Sigmoid colon (tissue), 7 donors: ENCODE data around the gene APOBEC2. TPM values are rescaled to one million over a fixed set of nuclear protein-coding genes. Genes with fewer than 3 reads are reported as not detected.

Experiments
- DNase-seq: peaks from one replicate; pipeline ENCODE4 v3.0.0-alpha.2; 2019
- H3K27ac ChIP-seq, 4 donors: fragments of 200-600 bp; sonication (generic); one replicate each; pipeline ENCODE4 v1.5.1; 2016 to 2019; ENCODE audit warnings: mild to moderate bottlenecking in 1 of 4
- H3K27me3 ChIP-seq, 3 donors: fragments of 200-600 bp; sonication (generic); one replicate each; pipeline ENCODE4 v1.5.1; 2019; ENCODE audit warnings: mild to moderate bottlenecking in 1 of 3
- H3K36me3 ChIP-seq, 4 donors: fragments of 200-600 bp; sonication (generic); one replicate each; pipeline ENCODE4 v1.5.1; 2016 to 2019
- H3K4me1 ChIP-seq, 4 donors: fragments of 200-600 bp; sonication (generic); one replicate each; pipeline ENCODE4 v1.5.1; 2017 to 2019
- H3K4me3 ChIP-seq, 4 donors: fragments of 200-600 bp; sonication (generic); one replicate each; pipeline ENCODE4 v1.5.1; 2017 to 2019; ENCODE audit warnings: mild to moderate bottlenecking in 2 of 4, moderate library complexity in 1 of 4
- H3K9me3 ChIP-seq, 4 donors: fragments of 200-600 bp in 3 of 4; sonication (generic) in 3 of 4; one replicate each; pipeline versions ENCODE4 v1.5.1 to v1.6.1; 2013 to 2019
- EP300 ChIP-seq, 4 donors: sonication (generic); formaldehyde crosslinking; IDR thresholded peaks; one replicate each; pipeline ENCODE4 v1.6.1; 2017; ENCODE audit warnings: antibody characterized with exemption in 4 of 4
- POLR2A ChIP-seq, 2 donors: fragments of 450-650 bp; IDR thresholded peaks; one replicate each; pipeline ENCODE4 v1.6.1; 2016; ENCODE audit warnings: antibody characterized with exemption in 2 of 2, mild to moderate bottlenecking in 2 of 2, moderate library complexity in 2 of 2
- POLR2AphosphoS5 ChIP-seq, 4 donors: sonication (generic); formaldehyde crosslinking; IDR thresholded peaks; one replicate each; pipeline ENCODE4 v1.6.1; 2017; ENCODE audit warnings: antibody characterized with exemption in 4 of 4
- WGBS, 2 donors: extraction: QIAGEN DNeasy Blood & Tissue Kit; methylation state at CpG; one replicate each; pipeline ENCODE4 v1.1.7; 2013; 5-methylcytosine and 5-hydroxymethylcytosine counted together
- intact Hi-C: fragments of 100-400 bp; cut with DNase I; formaldehyde crosslinking; loops from one replicate; pipeline ENCODE4 v1.15.1; 2023
- polyA plus RNA-seq, 3 donors: library from polyadenylated mRNA; stranded (reverse); fragments of 200-250 nt; gene quantifications; one replicate each; pipeline ENCODE4 v1.2.3, GENCODE V29; 2013
- total RNA-seq, 4 donors: library from RNA; depleted of rRNA; stranded (reverse); fragments of >200 nt; gene quantifications; one replicate each; pipeline ENCODE4 v1.1.0, GENCODE V29; 2016
- TF ChIP-seq, protein P1 (sequence below), 4 experiments: fragments of 450-650 bp in 3 of 4; fragments of 200-600 bp in 1 of 4; IDR thresholded peaks; one replicate each; pipeline ENCODE4 v1.5.1; 2016 to 2019; ENCODE audit warnings: antibody characterized with exemption in 4 of 4, mild to moderate bottlenecking in 3 of 4, moderate library complexity in 2 of 4
- donor health status: healthy with polysubstance abuse.
- donor health status: Bipolar disorder and iron deficiency.
- donor health status: healthy.

APOBEC2 gene
- total and polyA plus RNA-seq, 7 donors: 0.20 to 1.1 (median 0.68) TPM; not detected in 2

DNA sequence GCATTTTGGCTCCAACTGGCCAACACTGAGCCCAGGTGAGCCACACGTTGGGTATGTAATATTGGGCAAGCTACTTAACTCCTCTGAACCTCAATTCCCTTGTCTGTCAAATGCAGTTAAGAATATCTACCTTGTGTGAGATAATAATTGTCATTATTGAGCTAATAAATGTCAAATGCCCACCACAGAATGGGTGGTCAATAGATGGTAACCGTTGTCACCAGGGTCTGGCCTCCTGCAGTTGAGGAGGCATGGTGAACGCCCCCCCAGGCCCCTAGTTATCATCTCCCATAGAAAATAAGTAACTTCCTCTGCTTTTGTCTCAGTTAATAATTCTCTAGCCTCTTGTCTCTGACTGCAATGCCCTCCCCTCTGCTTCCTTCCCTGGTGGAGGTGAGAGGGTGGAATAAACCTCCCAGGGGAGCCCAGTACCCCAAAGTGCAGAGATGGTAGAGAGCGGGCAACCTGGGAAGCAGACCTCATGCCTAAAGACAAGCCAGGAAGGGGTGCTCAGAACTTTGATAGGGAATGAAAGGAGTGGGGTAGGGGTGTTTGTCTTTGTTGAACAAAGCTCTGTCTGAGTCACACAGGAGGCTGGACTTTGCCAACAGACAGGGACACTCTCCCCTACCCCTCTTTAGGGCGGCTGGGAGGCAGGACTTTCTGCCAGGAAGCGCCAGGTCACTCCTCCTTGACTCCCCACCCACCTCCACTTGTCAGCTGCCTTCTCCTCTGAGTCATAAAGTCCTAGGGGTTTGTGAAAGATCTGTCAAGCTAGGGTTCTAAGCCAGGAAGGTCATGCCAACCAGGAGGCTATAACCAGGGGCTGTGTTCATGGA lies 12.7 kb upstream of the APOBEC2 start:
- Histone ChIP-seq H3K4me1 (no peaks in the 10 kb centered on the region), H3K9me3 (no peaks in the 10 kb centered on the region), H3K27me3 (no peaks in the 10 kb centered on the region), H3K4me3 (no peak overlapping the region), H3K27ac (no peak overlapping the region), H3K36me3 (no peaks in the 10 kb centered on the region)
- intact Hi-C loops: no loop called here
- no peak for DNase-seq
- TF ChIP-seq EP300 (IDR thresholded peaks at IDR 0.05) (no peak), POLR2A (IDR thresholded peaks at IDR 0.05) (no peak), POLR2AphosphoS5 (IDR thresholded peaks at IDR 0.05) (no peak)
- TF ChIP-seq, protein P1, sequence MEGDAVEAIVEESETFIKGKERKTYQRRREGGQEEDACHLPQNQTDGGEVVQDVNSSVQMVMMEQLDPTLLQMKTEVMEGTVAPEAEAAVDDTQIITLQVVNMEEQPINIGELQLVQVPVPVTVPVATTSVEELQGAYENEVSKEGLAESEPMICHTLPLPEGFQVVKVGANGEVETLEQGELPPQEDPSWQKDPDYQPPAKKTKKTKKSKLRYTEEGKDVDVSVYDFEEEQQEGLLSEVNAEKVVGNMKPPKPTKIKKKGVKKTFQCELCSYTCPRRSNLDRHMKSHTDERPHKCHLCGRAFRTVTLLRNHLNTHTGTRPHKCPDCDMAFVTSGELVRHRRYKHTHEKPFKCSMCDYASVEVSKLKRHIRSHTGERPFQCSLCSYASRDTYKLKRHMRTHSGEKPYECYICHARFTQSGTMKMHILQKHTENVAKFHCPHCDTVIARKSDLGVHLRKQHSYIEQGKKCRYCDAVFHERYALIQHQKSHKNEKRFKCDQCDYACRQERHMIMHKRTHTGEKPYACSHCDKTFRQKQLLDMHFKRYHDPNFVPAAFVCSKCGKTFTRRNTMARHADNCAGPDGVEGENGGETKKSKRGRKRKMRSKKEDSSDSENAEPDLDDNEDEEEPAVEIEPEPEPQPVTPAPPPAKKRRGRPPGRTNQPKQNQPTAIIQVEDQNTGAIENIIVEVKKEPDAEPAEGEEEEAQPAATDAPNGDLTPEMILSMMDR (IDR thresholded peaks at IDR 0.05): no peak
- 25 to 63% methylated on average over 6 of the region's 6 CpGs for WGBS, 2 donors

- DNase-seq: no peak
- Histone ChIP-seq H3K27me3 (no peaks in the 10 kb centered on the region), H3K36me3 (no peaks in the 10 kb centered on the region), H3K4me3 (no peak overlapping the region), H3K4me1 (no peaks in the 10 kb centered on the region), H3K27ac (no peak overlapping the region), H3K9me3 (no peaks in the 10 kb centered on the region)
- WGBS, 2 donors: 27 to 74% methylated on average over 1 of the region's 1 CpG
- TF ChIP-seq POLR2AphosphoS5 (IDR thresholded peaks at IDR 0.05) (no peak), EP300 (IDR thresholded peaks at IDR 0.05) (no peak)
- TF ChIP-seq, protein P1 (IDR thresholded peaks at IDR 0.05): no peak
- intact Hi-C loops: no loop called here
Observed at GRCh38 chr6:41040940-41041536, 12.0 kb upstream of the APOBEC2 start.

- WGBS, 2 donors: 92 to 96% methylated on average over 10 of the region's 10 CpGs
- intact Hi-C loops: no loop called here
- no peak within 1 kb of the TSS for H3K27ac ChIP-seq
Observed at GRCh38 chr6:41042226-41043055, 10.6 kb upstream of the APOBEC2 start, which contains the start of gene TSPO2. Gene TSPO2 (plus strand): TSS chr6:41042467. CDS start chr6:41042986, 519 bp downstream.

DNA sequence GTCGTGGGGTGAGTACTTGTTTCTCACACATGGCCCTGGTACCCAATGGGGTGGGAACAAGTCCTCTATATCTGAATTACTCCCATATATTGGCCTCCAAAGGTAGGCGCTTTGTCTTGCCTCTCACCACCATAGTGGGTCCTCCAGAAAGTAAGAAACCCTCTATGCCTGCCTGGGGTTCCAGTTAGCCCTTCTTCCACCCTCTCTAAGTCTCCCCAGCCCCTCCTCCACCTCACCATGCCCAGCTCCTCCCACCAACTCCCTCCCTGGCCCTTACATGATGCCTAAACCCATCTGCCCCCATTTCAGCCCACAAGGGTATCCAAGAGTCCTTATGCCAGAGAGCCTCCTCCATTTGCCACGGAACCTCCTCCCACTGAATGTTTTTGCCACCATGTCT lies 9.9 kb upstream of the APOBEC2 start:
- intact Hi-C loops: no loop called here
- H3K27me3 ChIP-seq: no peaks in the 10 kb centered on the region
- 94 to 96% methylated on average over 3 of the region's 3 CpGs for whole genome bisulfite sequencing, 2 donors
- H3K36me3 ChIP-seq: no peaks in the 10 kb centered on the region
- no peak overlapping the region for H3K27ac ChIP-seq
- no peak for TF ChIP-seq POLR2AphosphoS5 (IDR thresholded peaks at IDR 0.05)
- TF ChIP-seq, protein P1 (IDR thresholded peaks at IDR 0.05): no peak
- H3K4me3 ChIP-seq: no peak overlapping the region
- DNase-seq: no peak
- no peaks in the 10 kb centered on the region for H3K9me3 ChIP-seq
- no peaks in the 10 kb centered on the region for H3K4me1 ChIP-seq

More at GRCh38 chr6:41042226-41043055, 10.6 kb upstream of the APOBEC2 start, which contains the start of gene TSPO2:
- Histone ChIP-seq H3K36me3 (no peaks in the 10 kb centered on the region), H3K9me3 (no peaks in the 10 kb centered on the region), H3K4me1 (no peaks in the 10 kb centered on the region), H3K4me3 (no peak within 1 kb of the TSS), H3K27me3 (no peaks in the 10 kb centered on the region)
- no peak for DNase-seq
- no peak for TF ChIP-seq POLR2AphosphoS5 (IDR thresholded peaks at IDR 0.05)
- TF ChIP-seq EP300 (IDR thresholded peaks at IDR 0.05): no peak
- TF ChIP-seq, protein P1 (IDR thresholded peaks at IDR 0.05): no peak
- no peak for TF ChIP-seq POLR2A (IDR thresholded peaks at IDR 0.05)
